Thoracic aorta (tissue), 2 donors: ENCODE measurements around the gene MAP3K4. TPM values are rescaled to one million over a fixed set of nuclear protein-coding genes. Genes with fewer than 3 reads are reported as not detected.

ENCODE experiments used
- ATAC-seq: fragments of 150-250 bp; one replicate; pipeline ENCODE4 v1.8.0; 2017; ENCODE audit warnings: low read depth; ENCODE audit not compliant: insufficient number of reproducible peaks, low FRiP score
- DNase-seq: peaks from one replicate; pipeline ENCODE4 v3.0.0-alpha.2; 2020; ENCODE audit warnings: low spot score
- H3K27ac ChIP-seq, 2 donors: fragments of 200-600 bp; sonication (generic); 1 replicate in 1 of 2; 2 replicates in 1 of 2; pipeline ENCODE4 v1.5.1; 2016; ENCODE audit warnings: mild to moderate bottlenecking in 2 of 2, moderate library complexity in 2 of 2
- H3K27me3 ChIP-seq: fragments of 200-600 bp; sonication (generic); replicated peaks from 2 replicates; pipeline ENCODE4 v1.6.0; 2016; ENCODE audit warnings: mild to moderate bottlenecking; ENCODE audit not compliant: insufficient read depth
- H3K36me3 ChIP-seq: fragments of 200-600 bp; sonication (generic); one replicate; pipeline ENCODE4 v1.5.1; 2016
- H3K4me1 ChIP-seq, 2 donors: fragments of 200-600 bp; sonication (generic); 1 replicate in 1 of 2; 2 replicates in 1 of 2; pipeline versions ENCODE4 v1.5.1 to v1.6.0; 2016; ENCODE audit warnings: low read depth in 2 of 2, mild to moderate bottlenecking in 1 of 2; ENCODE audit not compliant: control insufficient read depth in 1 of 2
- H3K4me3 ChIP-seq: fragments of 200-600 bp; sonication (generic); 2 replicates; pipeline ENCODE4 v1.5.1; 2016; ENCODE audit warnings: mild to moderate bottlenecking
- H3K9me3 ChIP-seq: fragments of 200-600 bp; sonication (generic); 2 replicates; pipeline ENCODE4 v1.5.1; 2016
- CTCF ChIP-seq: fragments of 200-600 bp; sonication (generic); IDR thresholded peaks from one replicate; pipeline ENCODE4 v1.5.1; 2019; ENCODE audit warnings: antibody characterized with exemption
- total RNA-seq, 2 donors: library from RNA; depleted of rRNA; stranded (reverse); fragments of >200 nt; gene quantifications; one replicate each; pipeline versions ENCODE4 v1.1.0 to v1.2.3, GENCODE V29; 2016

MAP3K4 gene
- total RNA-seq, 2 donors from 2014 or later: 22.6 to 25.3 TPM

- Histone ChIP-seq H3K27me3 (no peaks in the 10 kb centered on the region), H3K36me3 (peaks cover 20% of the 10 kb centered on the region), H3K4me3 (no peak overlapping the region), H3K9me3 (no peaks in the 10 kb centered on the region), H3K27ac (no peak overlapping the region), H3K4me1 (no peaks in the 10 kb centered on the region)
- no peak for TF ChIP-seq CTCF
- ATAC-seq (no peak), DNase-seq (no peak)
Measured at GRCh38 chr6:161074496-161075121, 83.0 kb downstream of the MAP3K4 start.

GRCh38 chr6:161076181-161076677 lies 84.7 kb downstream of the MAP3K4 start:
- H3K9me3 ChIP-seq: no peaks in the 10 kb centered on the region
- H3K27ac ChIP-seq: no peak overlapping the region
- no peak overlapping the region for H3K4me3 ChIP-seq
- DNase-seq: no peak
- no peak for TF ChIP-seq CTCF
- H3K27me3 ChIP-seq: no peaks in the 10 kb centered on the region
- no peak for ATAC-seq
- peaks cover 31% of the 10 kb centered on the region for H3K36me3 ChIP-seq
- H3K4me1 ChIP-seq: no peaks in the 10 kb centered on the region

- no peak for ATAC-seq
- no peak for TF ChIP-seq CTCF
- Histone ChIP-seq H3K4me3 (no peak overlapping the region), H3K27ac (no peak overlapping the region), H3K27me3 (no peaks in the 10 kb centered on the region), H3K4me1 (no peaks in the 10 kb centered on the region), H3K36me3 (peaks cover 55% of the 10 kb centered on the region), H3K9me3 (no peaks in the 10 kb centered on the region)
- no peak for DNase-seq
Measured at GRCh38 chr6:161079566-161080262, 88.1 kb downstream of the MAP3K4 start.

- TF ChIP-seq CTCF: no peak
- Histone ChIP-seq H3K27ac (no peak overlapping the region), H3K4me3 (no peak overlapping the region)
Measured at GRCh38 chr6:161080263-161080970, 88.8 kb downstream of the MAP3K4 start.

GRCh38 chr6:161082215-161082614 lies 90.6 kb downstream of the MAP3K4 start:
- ATAC-seq (no peak), DNase-seq (no peak)
- Histone ChIP-seq H3K4me1 (no peaks in the 10 kb centered on the region), H3K9me3 (no peaks in the 10 kb centered on the region), H3K4me3 (no peak overlapping the region), H3K27me3 (no peaks in the 10 kb centered on the region), H3K27ac (no peak overlapping the region), H3K36me3 (peaks cover 47% of the 10 kb centered on the region)
- no peak for TF ChIP-seq CTCF

More at GRCh38 chr6:161080263-161080970, 88.8 kb downstream of the MAP3K4 start:
- H3K9me3 ChIP-seq: no peaks in the 10 kb centered on the region
- H3K4me1 ChIP-seq: no peaks in the 10 kb centered on the region
- peaks cover 54% of the 10 kb centered on the region for H3K36me3 ChIP-seq
- H3K27me3 ChIP-seq: no peaks in the 10 kb centered on the region
- no peak for DNase-seq
- ATAC-seq: no peak
